Stimulated activated memory B cell treated with anti-CD40 and anti-IgM and Interleukin-4, amounts not matched to agents 10 μg/mL and 1 μg/mL and 100 μg/mL, for 72 hours (primary cell): ENCODE data around the gene ERBB2.

Source experiments
- ATAC-seq: fragments of 150-1000 bp; cut with Tn5 transposase; 2 replicates; pipeline ENCODE4 v1.10.0; 2021
- H3K27ac Mint-ChIP-seq: one replicate; pipeline ENCODE4 v1.8.0; 2022; ENCODE audit warnings: mild to moderate bottlenecking, mixed read lengths
- H3K27me3 Mint-ChIP-seq: one replicate; pipeline ENCODE4 v1.8.0; 2022; ENCODE audit warnings: mixed read lengths
- H3K36me3 Mint-ChIP-seq: one replicate; pipeline ENCODE4 v1.8.0; 2022; ENCODE audit warnings: mixed read lengths
- H3K4me1 Mint-ChIP-seq: one replicate; pipeline ENCODE4 v1.8.0; 2022; ENCODE audit warnings: mixed read lengths
- H3K4me3 Mint-ChIP-seq: one replicate; pipeline ENCODE4 v1.8.0; 2022; ENCODE audit warnings: mild to moderate bottlenecking, moderate library complexity, mixed read lengths
- H3K9me3 Mint-ChIP-seq: one replicate; pipeline ENCODE4 v1.8.0; 2022; ENCODE audit warnings: mixed read lengths

ERBB2 gene

DNA sequence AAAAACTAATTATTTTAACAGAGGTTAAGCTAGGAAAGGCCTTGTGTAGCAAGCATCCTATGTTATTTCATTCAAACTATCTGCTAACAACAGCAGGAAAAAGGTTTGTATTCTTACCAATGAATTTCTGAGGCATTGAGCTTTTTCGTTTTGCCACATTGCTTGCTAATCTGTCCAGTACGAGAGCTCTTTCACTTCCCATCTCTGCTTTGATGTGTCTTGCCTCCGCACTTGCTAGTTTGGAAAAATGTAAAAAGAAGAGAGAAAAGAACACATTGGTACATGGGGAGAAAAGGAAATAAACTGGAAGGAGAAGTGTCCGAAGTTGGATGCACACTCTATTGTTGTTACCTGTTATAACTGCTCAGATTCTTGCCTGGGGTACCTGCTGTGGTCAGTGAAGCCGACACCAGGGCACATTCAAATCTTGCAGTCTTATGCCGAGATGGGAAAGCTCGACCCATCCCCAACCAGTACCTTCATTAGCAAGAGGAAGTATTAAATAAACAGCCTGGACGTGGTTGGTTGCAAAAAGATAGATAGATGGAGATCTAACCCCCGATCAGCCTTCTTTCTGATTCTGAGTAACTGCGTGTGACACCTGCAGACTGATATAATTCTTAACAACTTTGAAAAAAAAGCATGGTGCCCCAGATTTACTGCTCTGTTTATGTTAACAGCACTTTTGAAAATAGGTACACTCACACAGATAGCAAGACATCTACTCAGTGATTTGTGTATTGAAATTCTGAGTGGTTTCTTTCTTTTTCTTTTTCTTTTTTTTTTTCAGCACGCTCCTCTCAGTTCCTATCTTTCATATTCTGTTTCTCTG is 77.9 kb downstream of the ERBB2 start:
- ATAC-seq, result peak; percentile 90
- H3K4me3 Mint-ChIP-seq, result peak overlapping the region; percentile 80
- H3K27ac Mint-ChIP-seq, result peak overlapping the region; percentile 86
- H3K36me3 Mint-ChIP-seq, result peaks cover 62% of the 10 kb centered on the region
- peaks cover 92% of the 10 kb centered on the region for H3K4me1 Mint-ChIP-seq
- H3K27me3 Mint-ChIP-seq, result no peaks in the 10 kb centered on the region
- no peaks in the 10 kb centered on the region for H3K9me3 Mint-ChIP-seq
